Fibroblast of gingiva (primary cell): ENCODE measurements around the gene KLF3.

Source experiments
- DNase-seq: peaks from one replicate; pipeline ENCODE4 v3.0.0-alpha.2; 2011; ENCODE audit warnings: low read depth

Gene KLF3

GRCh38 chr4:38698176-38698575, 34.2 kb downstream of the KLF3 start:
- no peak for DNase-seq

- no peak for DNase-seq
Observed at GRCh38 chr4:38699112-38699511, 35.1 kb downstream of the KLF3 start.

GRCh38 chr4:38703635-38704034, 39.6 kb downstream of the KLF3 start:
- DNase-seq = no peak

- no peak for DNase-seq
Observed at GRCh38 chr4:38704622-38705154, 40.7 kb downstream of the KLF3 start.

- DNase-seq = no peak
Observed at GRCh38 chr4:38706301-38706700, 42.3 kb downstream of the KLF3 start.

- DNase-seq = no peak
Observed at GRCh38 chr4:38710053-38710452, 46.1 kb downstream of the KLF3 start.

GRCh38 chr4:38711066-38711465, 47.1 kb downstream of the KLF3 start:
- no peak for DNase-seq

- DNase-seq = peak; percentile 34
Observed at GRCh38 chr4:38715050-38715449, 51.1 kb downstream of the KLF3 start.

- no peak for DNase-seq
Observed at GRCh38 chr4:38716256-38716655, 52.3 kb downstream of the KLF3 start.

GRCh38 chr4:38717604-38718003, 53.6 kb downstream of the KLF3 start:
- no peak for DNase-seq

GRCh38 chr4:38723114-38723513, 59.1 kb downstream of the KLF3 start:
- DNase-seq = no peak

GRCh38 chr4:38723726-38724474, 59.9 kb downstream of the KLF3 start:
- DNase-seq = no peak

GRCh38 chr4:38724475-38724808, 60.4 kb downstream of the KLF3 start:
- no peak for DNase-seq

GRCh38 chr4:38728631-38729141, 64.7 kb downstream of the KLF3 start:
- DNase-seq = no peak

GRCh38 chr4:38730493-38730829, 66.5 kb downstream of the KLF3 start:
- no peak for DNase-seq

GRCh38 chr4:38730830-38731646, 67.0 kb downstream of the KLF3 start:
- peak; percentile 73 for DNase-seq

- DNase-seq = no peak
Observed at GRCh38 chr4:38733663-38734062, 69.7 kb downstream of the KLF3 start.

- no peak for DNase-seq
Observed at GRCh38 chr4:38734446-38734845, 70.4 kb downstream of the KLF3 start.

- DNase-seq = no peak
Observed at GRCh38 chr4:38734911-38735310, 70.9 kb downstream of the KLF3 start.

GRCh38 chr4:38735870-38736269, 71.9 kb downstream of the KLF3 start:
- DNase-seq = no peak

- no peak for DNase-seq
Observed at GRCh38 chr4:38738940-38739803, 75.2 kb downstream of the KLF3 start.

- no peak for DNase-seq
Observed at GRCh38 chr4:38740303-38740702, 76.3 kb downstream of the KLF3 start.
